WTC11 (cell line): ENCODE measurements around the gene GTPBP6. TPM values are rescaled to one million over a fixed set of nuclear protein-coding genes. Genes with fewer than 3 reads are reported as not detected.
A peak's percentile ranks its signal among the peaks of the same experiment; 100 is the strongest.

Experiments used
- ATAC-seq: fragments of 200-7000 bp; cut with Tn5 transposase; 2 replicates; pipeline ENCODE4 v1.10.0; 2021; ENCODE audit warnings: mild to moderate bottlenecking, moderate library complexity
- CTCF ChIA-PET: fragments of 300-600 bp; sonication (Branson Sonifier 250); formaldehyde crosslinking; loops from one replicate; lab custom pipeline; 2021; ENCODE audit warnings: antibody characterized with exemption; lab: Charles Lee
- POLR2A ChIA-PET: fragments of 350-600 bp; sonication (Branson Sonifier 250); formaldehyde crosslinking; loops from one replicate; lab custom pipeline; 2021; ENCODE audit warnings: antibody characterized with exemption; lab: Charles Lee
- DNase-seq: peaks from one replicate; pipeline ENCODE4 v3.0.0; 2021; ENCODE audit warnings: low spot score
- H3K27ac Mint-ChIP-seq: 2 replicates; pipeline ENCODE4 v1.8.0; 2021; ENCODE audit warnings: mixed read lengths
- H3K27me3 Mint-ChIP-seq: 2 replicates; pipeline ENCODE4 v1.8.0; 2021; ENCODE audit warnings: low read depth, mild to moderate bottlenecking, moderate library complexity, mixed read lengths
- H3K36me3 Mint-ChIP-seq: 2 replicates; pipeline ENCODE4 v1.8.0; 2021; ENCODE audit warnings: mixed read lengths
- H3K4me1 Mint-ChIP-seq: 2 replicates; pipeline ENCODE4 v1.8.0; 2022; ENCODE audit warnings: mixed read lengths
- H3K4me3 Mint-ChIP-seq: 2 replicates; pipeline ENCODE4 v1.8.0; 2021; ENCODE audit warnings: mild to moderate bottlenecking, moderate library complexity, mixed read lengths
- H3K9me3 Mint-ChIP-seq: 2 replicates; pipeline ENCODE4 v1.8.0; 2021; ENCODE audit warnings: mixed read lengths
- CTCF ChIP-seq: fragments of 200-600 bp; IDR thresholded peaks from 2 replicates; pipeline ENCODE4 v1.8.0; 2022; ENCODE audit warnings: antibody characterized with exemption
- ESRRA ChIP-seq: sonication (generic); formaldehyde crosslinking; IDR thresholded peaks from 2 replicates; pipeline ENCODE4 v1.8.1; 2022; ENCODE audit warnings: mild to moderate bottlenecking, missing genetic modification reagents, borderline replicate concordance
- IRF2 ChIP-seq: sonication (generic); formaldehyde crosslinking; IDR thresholded peaks from 2 replicates; pipeline ENCODE4 v1.8.0; 2022; ENCODE audit warnings: low read depth, missing genetic modification reagents, borderline replicate concordance
- JUN ChIP-seq: sonication (generic); formaldehyde crosslinking; IDR thresholded peaks from 2 replicates; pipeline ENCODE4 v1.8.0; 2023; ENCODE audit warnings: mild to moderate bottlenecking, missing genetic modification reagents
- NR3C1 ChIP-seq: sonication (generic); formaldehyde crosslinking; conservative IDR thresholded peaks from 2 replicates; pipeline ENCODE4 v1.8.1; 2023; ENCODE audit warnings: low read depth, mild to moderate bottlenecking, missing genetic modification reagents
- PREB ChIP-seq: sonication (generic); formaldehyde crosslinking; IDR thresholded peaks from 2 replicates; pipeline ENCODE4 v1.8.1; 2022; ENCODE audit warnings: mild to moderate bottlenecking, missing genetic modification reagents, moderate library complexity, borderline replicate concordance
- RELA ChIP-seq: sonication (generic); formaldehyde crosslinking; IDR thresholded peaks from 2 replicates; pipeline ENCODE4 v1.8.1; 2022; ENCODE audit warnings: missing genetic modification reagents, mild to moderate bottlenecking, borderline replicate concordance
- USF2 ChIP-seq: sonication (generic); formaldehyde crosslinking; IDR thresholded peaks from 2 replicates; pipeline ENCODE4 v1.8.1; 2023; ENCODE audit warnings: mild to moderate bottlenecking, missing genetic modification reagents, moderate library complexity
- ZNF121 ChIP-seq: sonication (generic); formaldehyde crosslinking; IDR thresholded peaks from 2 replicates; pipeline ENCODE4 v1.8.0; 2023; ENCODE audit warnings: missing genetic modification reagents
- ZNF263 ChIP-seq: sonication (generic); formaldehyde crosslinking; IDR thresholded peaks from 2 replicates; pipeline ENCODE4 v1.8.1; 2022; ENCODE audit warnings: low read depth, mild to moderate bottlenecking, moderate library complexity, missing genetic modification reagents
- ZNF281 ChIP-seq: sonication (generic); formaldehyde crosslinking; IDR thresholded peaks from 2 replicates; pipeline ENCODE4 v1.8.0; 2023; ENCODE audit warnings: mild to moderate bottlenecking, missing genetic modification reagents
- total RNA-seq: library from RNA; stranded (reverse); gene quantifications from 3 replicates; pipeline ENCODE4 v1.2.3, GENCODE V29; 2021

GTPBP6 gene
- total RNA-seq, 1 experiment from 2014 or later, result 63.9 TPM

GRCh38 chrX:347351-348117, 28.9 kb upstream of the GTPBP6 start (continued):
- no peak for TF ChIP-seq JUN
- TF ChIP-seq ZNF121 (CRISPR knock-in tag), result no peak
- TF ChIP-seq PREB (CRISPR knock-in tag), result no peak
- no peak for TF ChIP-seq IRF2 (CRISPR knock-in tag)
- no peak for TF ChIP-seq RELA
- TF ChIP-seq CTCF, result no peak
- no peak for TF ChIP-seq ESRRA (CRISPR knock-in tag)
- no peak for TF ChIP-seq ZNF281
- no peak for TF ChIP-seq NR3C1

GRCh38 chrX:346034-346813, 27.6 kb upstream of the GTPBP6 start:
- no peak overlapping the region for H3K4me3 Mint-ChIP-seq
- H3K27ac Mint-ChIP-seq, result no peak overlapping the region
- ChIA-PET POLR2A (no interaction called here), CTCF (no interaction called here)
- peak; percentile 46 for ATAC-seq
- H3K9me3 Mint-ChIP-seq, result no peaks in the 10 kb centered on the region
- peaks cover 25% of the 10 kb centered on the region for H3K36me3 Mint-ChIP-seq
- peak; percentile 38 for DNase-seq
- H3K27me3 Mint-ChIP-seq, result no peaks in the 10 kb centered on the region
- TF ChIP-seq ZNF263 (CRISPR knock-in tag), result no peak
- TF ChIP-seq CTCF, result 0 out of 2 replicates have a peak, but pooled peaks have one; percentile 15
- no peak for TF ChIP-seq USF2
- peaks cover 5% of the 10 kb centered on the region; the same call in 1 of the 2 replicates for H3K4me1 Mint-ChIP-seq
